Mesenteric fat pad (tissue), 1 donor: ENCODE data around the gene F5. TPM values are rescaled to one million over a fixed set of nuclear protein-coding genes. Genes with fewer than 3 reads are reported as not detected.

ENCODE experiments used
- DNase-seq: peaks from one replicate; pipeline ENCODE4 v3.0.0-alpha.2; 2020; ENCODE audit warnings: low spot score
- total RNA-seq: library from RNA; stranded (reverse); fragmentation: NEBNext Ultra II Directional; extraction: Animal tissue kit (Norgen Biotek cat#: 25700); gene quantifications from one replicate; pipeline ENCODE4 v1.2.1, GENCODE V29; 2021
- donor health status: DM: yes; HTN: yes; CAD: no.

F5 gene
- total RNA-seq, 1 donor from 2014 or later, result 3.8 TPM

GRCh38 chr1:169484101-169484500, 102.2 kb downstream of the F5 start:
- no peak for DNase-seq

DNA sequence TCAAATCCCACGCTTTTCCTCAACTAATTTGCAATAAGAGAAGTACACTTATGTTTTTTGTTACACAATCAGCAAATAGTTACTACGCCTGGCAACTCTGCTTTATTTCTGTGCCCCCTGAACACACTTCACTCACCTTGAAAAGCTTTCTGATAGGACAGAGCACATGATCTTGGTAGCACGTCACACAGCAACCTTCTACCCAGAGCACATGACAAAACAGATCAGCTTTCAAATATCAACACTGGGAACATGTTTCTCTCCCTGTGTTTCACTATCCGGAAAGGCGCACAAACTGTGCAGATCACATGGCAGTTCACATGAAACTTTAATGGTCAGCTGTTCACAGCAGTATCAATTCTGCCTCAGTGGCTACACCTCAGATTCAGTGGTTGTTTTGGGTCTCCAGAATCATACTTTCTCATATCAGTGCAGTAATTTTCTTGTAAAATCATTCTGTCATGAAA, 102.7 kb downstream of the F5 start:
- no peak for DNase-seq

GRCh38 chr1:169479363-169480066, 106.8 kb downstream of the F5 start:
- no peak for DNase-seq

DNA sequence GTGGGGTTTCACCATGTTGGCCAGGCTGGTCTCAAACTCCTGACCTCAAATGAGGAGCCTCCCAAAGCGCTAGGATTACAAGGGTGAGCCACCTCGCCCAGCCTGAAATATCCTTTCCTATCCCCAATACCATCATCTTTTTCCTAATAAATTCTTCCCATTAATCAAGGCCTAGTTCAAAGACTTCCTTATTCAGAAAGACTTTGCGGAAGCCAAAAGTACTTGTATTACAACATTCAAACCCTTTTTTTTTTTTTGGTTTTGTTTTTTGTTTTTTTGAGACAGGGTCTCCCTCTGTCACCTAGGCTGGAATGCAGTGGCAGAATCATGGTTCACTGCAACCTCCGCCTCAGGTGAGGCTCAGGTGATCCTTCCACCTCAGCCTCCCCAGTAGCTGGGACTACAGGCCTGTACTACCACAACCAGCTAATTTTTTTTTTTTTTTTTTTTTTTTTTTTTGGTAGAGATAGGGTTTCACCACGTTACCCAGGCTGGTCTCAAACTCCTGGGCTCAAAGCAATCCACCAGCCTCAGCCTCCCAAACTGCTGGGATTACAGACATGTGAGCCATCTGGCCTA, 108.1 kb downstream of the F5 start:
- DNase-seq, result no peak

DNA sequence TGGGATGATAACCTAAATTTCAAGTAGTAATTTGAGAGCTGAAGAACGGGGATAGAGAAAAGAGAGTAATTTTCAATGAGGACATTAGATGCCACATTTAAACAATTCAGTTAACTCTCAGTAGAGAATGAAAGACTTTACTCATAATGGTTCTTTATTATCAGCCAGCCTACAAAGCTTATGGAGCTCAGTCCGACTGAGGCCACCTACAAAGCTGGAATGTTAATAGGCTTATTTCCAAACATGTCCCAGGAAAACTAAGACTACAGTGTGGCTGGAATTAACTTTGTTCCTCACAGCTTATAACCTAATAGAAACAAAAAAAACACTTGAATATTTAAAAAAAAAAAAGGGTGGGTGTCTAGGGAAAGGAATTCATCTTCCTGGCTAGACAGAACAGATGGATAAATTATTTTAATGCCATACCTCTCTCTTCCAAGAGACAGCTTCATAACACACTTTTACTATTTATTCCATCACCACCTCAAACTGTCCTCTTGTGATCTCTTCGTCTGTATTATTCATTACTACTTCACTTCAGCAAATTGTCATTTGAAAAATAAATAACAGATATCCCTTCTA, 110.4 kb downstream of the F5 start:
- DNase-seq, result no peak

- no peak for DNase-seq
These were observed 111.8 kb downstream of the F5 start for GRCh38 chr1:169474302-169474995.

DNA sequence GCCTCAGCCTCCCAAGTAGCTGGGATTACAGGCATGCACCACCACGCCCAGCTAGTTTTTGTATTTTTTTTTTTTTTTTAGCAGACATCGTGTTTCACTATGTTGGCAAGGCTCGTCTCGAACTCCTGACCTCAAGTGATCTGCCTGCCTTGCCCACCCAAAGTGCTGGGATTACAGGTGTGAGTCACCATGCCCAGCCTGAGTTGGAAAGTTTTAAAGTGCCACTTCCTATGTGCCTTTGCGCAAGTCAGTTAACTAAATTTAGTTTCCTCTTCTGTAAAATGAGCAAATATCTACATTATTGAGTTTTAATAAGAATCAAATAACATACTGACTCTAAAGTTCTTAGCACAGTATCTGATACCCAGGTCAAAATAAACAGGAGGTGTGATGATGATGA, 112.9 kb downstream of the F5 start:
- DNase-seq, result no peak

GRCh38 chr1:169472738-169473137, 113.5 kb downstream of the F5 start:
- no peak for DNase-seq

- DNase-seq, result no peak
These were observed 117.3 kb downstream of the F5 start for GRCh38 chr1:169468982-169469381.

- DNase-seq, result no peak
These were observed 119.7 kb downstream of the F5 start for GRCh38 chr1:169466259-169467230.

GRCh38 chr1:169465281-169465680, 121.0 kb downstream of the F5 start:
- no peak for DNase-seq

Other genes starting within 250 kb of the F5 start
- 10.8 TPM for gene NME7, start 218.7 kb downstream of the F5 start, total RNA-seq
- 21.4 TPM for gene BLZF1, start 218.3 kb downstream of the F5 start, total RNA-seq
- gene CCDC181, start 159.0 kb downstream of the F5 start, total RNA-seq, result 0.58 TPM
- gene SLC19A2, start 100.5 kb downstream of the F5 start, total RNA-seq, result 53.9 TPM
- gene SELP, start 43.6 kb upstream of the F5 start, total RNA-seq, result 13.4 TPM
- 23.0 TPM for gene SELL, start 125.1 kb upstream of the F5 start, total RNA-seq
- 17.9 TPM for gene SELE, start 147.6 kb upstream of the F5 start, total RNA-seq
- gene METTL18, start 208.4 kb upstream of the F5 start, total RNA-seq, result 4.0 TPM